SK-N-DZ (cell line): ENCODE data around the gene UROD. TPM values are rescaled to one million over a fixed set of nuclear protein-coding genes. Genes with fewer than 3 reads are reported as not detected.
"Not testable (repeated sequence)": the region's sequence is repeated elsewhere in the genome, so short reads cannot be mapped to it uniquely, and the experiment has no call there.

Experiments used
- DNase-seq: peaks from one replicate; pipeline ENCODE4 v3.0.0-alpha.2; 2015; ENCODE audit warnings: low spot score
- polyA plus RNA-seq, 2 experiments: library from polyadenylated mRNA; depleted of rRNA; stranded (reverse); fragments of >200 nt; gene quantifications; 2 replicates each; pipeline ENCODE4 v1.2.3, GENCODE V29; 2014

The UROD gene
- polyA plus RNA-seq (2014; cell fraction: cytosol; rRNA removed), result 88.4 and 92.8 TPM in 2 replicates
- 123 and 124 TPM in 2 replicates for polyA plus RNA-seq (2014; cell fraction: nucleus; rRNA removed)

DNA sequence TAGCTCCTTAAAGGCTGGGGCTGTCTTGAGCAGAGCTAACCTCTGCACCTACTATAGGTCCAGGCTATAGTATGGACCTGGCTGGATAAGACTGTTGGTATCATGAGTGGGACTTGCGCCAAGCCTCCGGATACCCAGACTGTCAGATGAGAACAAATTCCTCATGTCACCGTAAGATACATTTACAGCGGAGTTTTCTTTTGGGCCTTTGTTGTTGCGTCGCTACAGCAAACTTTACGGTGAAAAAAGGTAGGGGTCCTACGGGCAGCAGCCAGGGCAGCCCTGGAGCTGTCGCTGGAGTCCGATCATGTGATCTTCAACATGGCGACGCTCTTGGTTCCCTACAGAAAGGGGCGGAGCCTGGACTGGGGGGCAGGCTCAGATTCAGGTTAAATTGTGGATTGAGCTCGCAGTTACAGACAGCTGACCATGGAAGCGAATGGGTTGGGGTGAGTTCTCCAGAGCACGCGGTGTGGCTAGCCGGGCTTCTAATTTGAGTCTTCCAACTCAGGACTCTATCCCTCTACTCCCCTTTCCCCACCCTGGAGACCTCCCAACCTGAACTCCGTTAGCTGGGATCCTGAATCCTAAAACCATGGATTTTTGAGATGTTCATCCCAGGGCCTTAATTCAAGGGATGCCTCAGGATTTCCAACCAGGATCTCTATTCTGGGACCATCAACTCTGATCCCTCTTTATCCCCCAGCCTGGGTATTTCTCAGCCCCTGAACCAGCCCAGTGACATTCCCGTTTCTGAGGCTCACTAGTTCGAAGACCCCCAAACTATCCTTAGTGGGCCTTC is at the start of gene UROD:
TSS of gene UROD (plus strand) at position 418 of the 802 bp plus-strand sequence. CDS start at position 430, 12 bp downstream.
- peak; percentile 94 for DNase-seq

GRCh38 chr1:44962729-44963128 is 49.3 kb upstream of the UROD start:
- no peak for DNase-seq

DNA sequence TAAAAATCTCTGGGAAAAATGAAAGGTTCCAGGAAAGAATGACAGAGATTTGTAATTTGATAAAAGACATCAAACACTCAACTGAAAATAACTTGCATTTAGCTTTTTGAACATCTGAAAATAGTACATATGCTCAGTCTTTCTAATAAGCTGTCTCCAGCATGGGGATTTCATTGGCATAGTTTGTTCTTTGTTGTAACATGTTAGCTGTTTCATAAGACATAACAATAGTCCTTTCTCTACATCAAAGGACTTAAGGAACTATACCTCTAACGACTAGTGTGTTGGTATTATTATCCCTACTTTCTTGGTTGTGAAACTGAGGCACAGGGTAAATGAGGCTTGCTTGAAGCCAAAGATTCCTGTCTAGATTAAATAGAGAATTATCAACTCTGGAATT is 47.7 kb upstream of the UROD start:
- DNase-seq, result no peak

DNA sequence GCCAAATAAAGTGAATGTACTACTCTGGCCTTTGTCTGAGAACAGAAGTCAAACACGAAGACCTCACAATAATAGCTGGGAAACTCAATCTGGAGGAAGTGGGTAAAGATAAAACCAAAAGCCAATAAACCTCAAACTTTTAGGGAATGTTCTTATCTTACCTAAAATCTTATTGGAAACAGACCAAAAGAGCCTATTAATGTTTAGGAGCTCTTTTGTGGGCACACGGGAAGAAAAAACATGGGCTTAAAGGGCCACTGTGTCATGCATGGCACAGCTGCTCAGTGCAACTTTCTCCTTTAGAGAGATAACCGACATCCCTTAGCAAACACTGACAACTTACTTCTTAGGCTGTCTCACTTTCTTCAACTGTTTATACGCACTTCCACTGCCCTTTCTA is 41.7 kb upstream of the UROD start:
- DNase-seq, result no peak

GRCh38 chr1:44973645-44974044 is 38.4 kb upstream of the UROD start:
- DNase-seq, result no peak

GRCh38 chr1:44976252-44976651 is 35.8 kb upstream of the UROD start:
- no peak for DNase-seq

DNA sequence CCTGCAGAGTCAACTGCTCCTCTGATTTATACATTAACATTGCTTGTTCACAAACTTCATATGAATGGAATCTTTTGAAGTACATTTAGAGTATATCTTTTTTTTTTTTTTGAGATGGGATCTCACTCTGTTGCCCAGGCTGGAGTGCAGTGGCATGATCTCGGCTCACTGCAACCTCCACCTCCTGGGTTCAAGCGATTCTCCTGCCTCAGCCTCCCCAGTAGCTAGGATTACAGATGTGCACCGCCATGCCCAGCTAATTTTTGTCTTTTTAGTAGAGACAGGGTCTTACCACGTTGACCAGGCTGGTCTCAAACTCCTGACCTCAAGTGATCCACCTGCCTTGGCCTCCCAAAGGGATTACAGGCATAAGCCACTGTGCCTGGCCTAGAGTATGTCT is 34.7 kb upstream of the UROD start:
- not testable (repeated sequence) for DNase-seq

DNA sequence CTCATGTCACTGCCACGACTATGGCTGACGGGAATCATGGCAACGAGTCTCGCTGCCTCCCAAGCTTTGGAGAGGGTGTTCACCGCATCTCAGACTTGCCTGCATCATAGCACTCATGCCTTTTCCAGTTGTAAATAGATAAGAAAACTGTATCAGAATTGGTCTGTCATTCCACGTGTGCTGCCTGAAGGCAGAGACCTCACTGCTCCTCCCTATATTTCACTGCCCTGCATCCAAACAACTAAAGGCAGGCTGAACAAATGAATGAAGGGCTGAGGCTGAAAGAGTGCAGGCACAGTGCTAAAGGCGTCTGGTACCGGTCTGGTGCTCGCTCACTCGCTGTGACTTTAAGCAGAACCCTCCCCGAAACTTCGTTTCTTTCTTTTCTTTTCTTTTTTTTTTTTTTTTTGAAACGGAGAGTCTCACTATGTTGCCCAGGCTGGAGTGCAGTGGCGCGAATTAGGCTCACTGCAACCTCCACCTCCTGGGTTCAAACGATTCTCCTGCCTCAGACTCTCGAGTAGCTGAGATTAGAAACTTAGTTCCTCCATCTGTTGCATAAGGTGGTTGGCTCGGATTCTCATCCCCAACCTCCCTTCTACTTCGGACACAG is 26.2 kb upstream of the UROD start:
- DNase-seq, result no peak

GRCh38 chr1:44988531-44989156 is 23.4 kb upstream of the UROD start:
- DNase-seq, result no peak

GRCh38 chr1:44994309-44994898 is 17.6 kb upstream of the UROD start:
- no peak for DNase-seq

DNA sequence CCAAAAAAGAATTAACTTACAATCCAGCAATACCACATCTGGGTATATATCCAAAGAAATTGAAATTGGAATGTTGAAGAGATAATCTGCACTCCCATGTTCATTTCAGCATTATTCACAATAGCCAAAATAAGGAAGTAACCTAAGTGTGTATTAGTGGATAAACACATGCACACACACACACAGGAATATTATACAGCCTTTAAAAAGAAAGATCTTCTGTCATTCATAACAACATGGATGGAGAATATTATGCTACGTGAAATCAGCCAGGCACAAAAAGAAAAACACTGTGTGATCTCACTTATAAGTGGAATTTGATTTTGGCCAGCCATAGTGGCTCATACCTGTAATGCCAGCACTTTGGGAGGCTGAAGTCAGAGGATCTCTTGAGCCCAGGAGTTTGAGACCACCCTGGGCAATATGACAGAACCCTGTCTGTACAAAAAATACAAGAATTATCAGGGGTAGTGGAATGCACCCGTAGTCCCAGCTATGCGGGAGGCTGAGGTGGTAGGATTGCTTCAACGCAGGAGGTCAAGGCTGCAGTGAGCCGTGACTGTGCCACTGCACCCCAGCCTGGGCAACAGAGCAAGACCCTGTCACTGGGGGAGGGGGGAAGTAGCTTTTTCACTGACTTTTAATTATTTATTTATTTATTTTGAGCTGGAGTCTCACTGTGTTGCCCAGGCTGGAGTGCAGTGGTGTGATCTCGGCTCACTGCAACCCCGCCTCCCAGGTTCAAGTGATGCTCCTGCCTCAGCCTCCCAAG is 16.4 kb upstream of the UROD start:
- no peak for DNase-seq

GRCh38 chr1:44999232-44999631 is 12.8 kb upstream of the UROD start:
- no peak for DNase-seq

DNA sequence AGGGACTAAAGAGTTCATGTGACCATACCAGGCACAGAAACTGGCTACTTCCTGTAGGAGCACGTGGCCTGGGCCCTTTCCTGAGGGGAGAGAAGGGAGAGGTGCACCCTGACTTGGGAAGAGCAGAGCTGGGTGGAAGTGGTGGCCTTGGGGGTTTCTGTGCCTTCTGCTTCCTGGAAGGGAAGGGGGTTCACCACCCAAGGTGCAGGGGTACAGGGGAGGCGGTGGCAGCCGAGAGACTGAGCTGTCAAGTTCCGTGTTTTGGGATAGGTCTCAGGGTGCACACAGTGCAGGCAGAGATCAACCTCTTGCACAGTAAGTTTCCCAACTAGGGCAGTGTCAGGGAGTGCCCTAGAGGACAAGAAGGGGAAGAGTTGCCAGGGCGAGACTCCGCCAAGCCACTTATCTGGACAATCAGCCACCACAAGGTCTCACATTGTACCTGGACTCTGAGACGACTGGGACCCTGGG is 11.0 kb upstream of the UROD start:
- no peak for DNase-seq

- not testable (repeated sequence) for DNase-seq
Measured at GRCh38 chr1:45001576-45001975, 10.5 kb upstream of the UROD start.

DNA sequence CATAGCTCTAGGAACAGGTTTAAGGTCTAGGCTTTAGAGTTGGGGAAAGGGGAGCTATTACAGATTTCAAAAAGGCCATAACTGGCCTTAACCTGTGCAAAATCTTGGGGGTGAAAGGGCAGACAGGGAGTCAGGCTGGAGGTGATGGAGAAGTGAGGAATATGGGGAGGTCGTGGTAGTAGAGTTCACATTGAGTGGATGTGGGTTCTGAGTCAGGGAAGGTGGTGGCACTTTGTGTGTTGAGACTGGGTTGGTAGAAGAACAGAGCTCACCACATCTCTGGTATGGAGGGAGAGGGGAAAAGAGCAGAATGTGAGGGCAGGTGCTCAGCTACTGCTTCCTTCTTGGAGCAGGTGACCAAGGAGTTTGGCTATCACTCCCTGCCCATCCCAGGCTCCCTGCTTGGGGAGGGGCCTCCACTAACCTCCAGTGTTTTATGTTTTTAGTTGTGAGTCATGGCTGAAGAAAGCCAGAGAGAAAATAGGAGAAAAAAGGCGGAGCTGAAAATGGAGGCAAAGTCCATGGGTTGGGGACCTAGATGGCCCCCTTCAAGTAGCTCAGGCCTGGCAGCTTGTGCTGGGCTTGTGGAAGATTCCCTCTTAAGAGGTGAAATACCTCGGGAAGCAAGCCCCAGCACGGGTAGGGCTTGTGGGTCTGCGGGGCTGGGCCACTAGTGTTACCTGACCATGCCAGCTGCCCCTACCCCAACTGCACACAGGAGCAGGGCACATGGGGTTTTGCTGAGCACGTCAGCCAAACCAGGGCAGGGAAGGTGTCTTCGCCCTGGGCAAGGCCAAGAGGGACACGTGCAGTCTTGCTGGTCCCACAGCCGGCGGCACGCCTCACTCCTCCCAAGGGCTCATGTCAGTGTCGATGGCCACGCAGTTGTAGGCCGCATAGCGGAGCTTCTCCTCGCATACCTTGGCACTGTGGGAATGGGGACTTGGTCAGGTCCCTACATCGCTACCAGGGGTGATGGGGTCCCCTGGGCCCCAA is 9.1 kb upstream of the UROD start:
- DNase-seq, result no peak

- DNase-seq, result no peak
Measured at GRCh38 chr1:45003741-45004140, 8.3 kb upstream of the UROD start.

GRCh38 chr1:45004281-45004920 is 7.7 kb upstream of the UROD start:
- DNase-seq, result no peak

DNA sequence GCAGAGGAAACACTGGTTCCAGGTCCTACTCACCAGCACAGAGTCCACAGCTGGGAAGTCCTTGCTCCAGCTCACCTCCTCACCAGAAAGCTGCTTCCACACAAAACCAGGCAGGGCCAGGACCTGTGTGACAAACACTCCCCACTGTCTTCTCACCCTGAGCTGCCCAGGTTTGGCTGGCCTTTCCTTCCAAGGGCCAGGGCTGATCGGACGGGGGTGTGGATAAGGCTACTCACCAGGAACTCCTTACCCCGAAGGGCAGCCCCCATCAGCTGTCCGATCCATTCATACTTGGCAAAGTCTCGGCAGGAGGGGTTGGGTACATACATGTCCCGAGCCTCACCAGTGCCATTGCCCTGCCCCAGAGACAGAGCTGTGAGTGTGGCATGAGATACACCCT is 6.3 kb upstream of the UROD start:
- DNase-seq, result no peak

- no peak for DNase-seq
Measured at GRCh38 chr1:45007311-45007710, 4.7 kb upstream of the UROD start.

GRCh38 chr1:45008076-45008475 is 4.0 kb upstream of the UROD start:
- no peak for DNase-seq
